Measurements from ENCODE around the gene PTPRF.

PTPRF gene

GRCh38 chr1:43660355-43660754 is 129.7 kb downstream of the PTPRF start:
- TF ChIP-seq GATA3 (IDR thresholded peaks at IDR 0.05; ENCODE audit: low read depth, low read length) (no peak), GATA2 (IDR thresholded peaks at IDR 0.05; ENCODE audit: low read depth, low read length) (no peak)

GRCh38 chr1:43664369-43664768 is 133.7 kb downstream of the PTPRF start:
- TF ChIP-seq GATA2 (IDR thresholded peaks at IDR 0.05; ENCODE audit: low read depth, low read length) (no peak), GATA3 (IDR thresholded peaks at IDR 0.05; ENCODE audit: low read depth, low read length) (no peak)

GRCh38 chr1:43666608-43667007 is 135.9 kb downstream of the PTPRF start:
- TF ChIP-seq GATA2 (IDR thresholded peaks at IDR 0.05; ENCODE audit: low read depth, low read length) (no peak), GATA3 (IDR thresholded peaks at IDR 0.05; ENCODE audit: low read depth, low read length) (no peak)

- no peak for TF ChIP-seq GATA2 (IDR thresholded peaks at IDR 0.05; ENCODE audit: low read depth, low read length)
- TF ChIP-seq GATA3 (IDR thresholded peaks at IDR 0.05; ENCODE audit: low read depth, low read length) = no peak
Measured at GRCh38 chr1:43668956-43669355, 138.3 kb downstream of the PTPRF start.

GRCh38 chr1:43669878-43670277 is 139.2 kb downstream of the PTPRF start:
- TF ChIP-seq GATA3 (IDR thresholded peaks at IDR 0.05; ENCODE audit: low read depth, low read length) (no peak), GATA2 (IDR thresholded peaks at IDR 0.05; ENCODE audit: low read depth, low read length) (no peak)

- TF ChIP-seq GATA3 (IDR thresholded peaks at IDR 0.05; ENCODE audit: low read depth, low read length) (no peak), GATA2 (IDR thresholded peaks at IDR 0.05; ENCODE audit: low read depth, low read length) (no peak)
Measured at GRCh38 chr1:43671193-43671592, 140.5 kb downstream of the PTPRF start.

GRCh38 chr1:43671626-43672330 is 141.1 kb downstream of the PTPRF start:
- TF ChIP-seq GATA2 (IDR thresholded peaks at IDR 0.05; ENCODE audit: low read depth, low read length) = no peak
- no peak for TF ChIP-seq GATA3 (IDR thresholded peaks at IDR 0.05; ENCODE audit: low read depth, low read length)

- TF ChIP-seq GATA3 (IDR thresholded peaks at IDR 0.05; ENCODE audit: low read depth, low read length) (no peak), GATA2 (IDR thresholded peaks at IDR 0.05; ENCODE audit: low read depth, low read length) (no peak)
Measured at GRCh38 chr1:43673261-43673660, 142.6 kb downstream of the PTPRF start.

Data from SH-SY5Y (cell line).